ENCODE measurements around the gene AKT3.

The AKT3 gene

DNA sequence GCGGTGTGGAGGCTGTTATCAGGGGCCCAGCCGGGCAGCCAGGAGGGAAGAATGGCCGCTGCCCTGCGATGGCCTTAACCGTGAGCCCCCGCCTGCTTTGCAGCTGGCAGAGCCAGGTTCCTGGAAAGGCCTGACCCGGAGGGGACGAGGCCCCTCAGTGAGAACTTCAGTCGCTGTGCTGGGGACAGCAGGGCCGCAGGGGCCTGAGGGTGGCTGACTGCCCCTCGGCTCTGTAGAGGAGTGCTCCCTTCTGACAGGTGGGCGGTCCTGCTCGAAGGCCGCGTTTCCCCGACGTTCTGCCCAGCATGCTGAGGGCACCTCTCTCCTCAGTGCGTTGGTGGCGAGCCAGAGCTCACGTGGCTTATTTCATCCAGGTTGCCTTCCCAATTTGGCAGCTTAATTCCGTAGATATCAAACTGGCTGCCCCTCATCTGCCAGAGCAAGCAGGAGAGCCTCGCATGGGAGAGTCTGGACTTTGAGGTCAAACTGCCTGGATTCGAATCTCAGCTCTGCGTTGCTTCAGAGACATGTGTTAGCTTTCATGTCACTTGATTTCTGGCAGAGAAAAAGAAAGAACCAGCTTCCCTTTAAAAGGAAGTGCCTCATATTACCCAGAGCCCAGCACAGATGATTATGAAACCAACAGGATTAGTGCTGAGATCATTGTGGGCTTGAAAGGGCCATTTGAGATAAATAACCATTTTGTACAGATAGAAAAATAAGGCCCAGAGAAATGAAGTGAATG lies 354.4 kb downstream of the AKT3 start:
- CTCF ChIA-PET, result interaction anchor here (0.9 to 1.3 kb wide), 2 partner anchors 10 kb away, joined by 3 to 5 read pairs; no protein-coding TSS in a partner anchor

DNA sequence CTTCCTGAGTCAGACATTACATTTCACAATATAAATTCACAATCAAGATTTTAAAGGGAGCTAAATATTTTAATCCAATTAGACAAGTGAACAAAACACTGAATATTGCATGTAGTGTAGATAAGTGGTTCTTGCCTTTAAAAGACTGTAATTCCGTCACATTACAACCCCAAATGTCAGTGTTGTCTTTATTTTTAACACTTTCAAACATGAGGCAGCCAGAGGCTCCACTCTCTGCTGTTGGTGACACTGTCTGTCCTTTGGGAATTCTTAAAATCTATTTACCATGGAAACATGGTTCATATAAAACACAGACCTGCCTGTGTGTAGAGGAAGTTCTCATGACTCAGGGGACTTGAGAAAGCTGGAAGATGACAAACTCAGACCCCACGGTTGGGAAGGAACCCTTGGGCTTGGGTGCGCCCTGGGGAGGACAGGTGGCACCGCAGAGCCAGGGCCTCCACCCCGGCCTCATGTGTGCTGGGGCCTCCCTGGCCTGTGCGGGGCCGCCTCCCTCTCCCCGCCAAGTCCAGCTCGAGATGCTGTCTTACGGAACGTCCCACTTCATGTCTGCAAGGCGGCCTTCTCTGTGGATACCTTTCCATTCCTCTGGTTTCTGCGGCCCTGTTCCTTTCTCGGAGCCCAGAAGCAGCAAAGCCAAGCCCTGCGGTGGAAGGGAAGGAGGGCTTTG lies 355.2 kb downstream of the AKT3 start:
- TF ChIP-seq, protein P1, sequence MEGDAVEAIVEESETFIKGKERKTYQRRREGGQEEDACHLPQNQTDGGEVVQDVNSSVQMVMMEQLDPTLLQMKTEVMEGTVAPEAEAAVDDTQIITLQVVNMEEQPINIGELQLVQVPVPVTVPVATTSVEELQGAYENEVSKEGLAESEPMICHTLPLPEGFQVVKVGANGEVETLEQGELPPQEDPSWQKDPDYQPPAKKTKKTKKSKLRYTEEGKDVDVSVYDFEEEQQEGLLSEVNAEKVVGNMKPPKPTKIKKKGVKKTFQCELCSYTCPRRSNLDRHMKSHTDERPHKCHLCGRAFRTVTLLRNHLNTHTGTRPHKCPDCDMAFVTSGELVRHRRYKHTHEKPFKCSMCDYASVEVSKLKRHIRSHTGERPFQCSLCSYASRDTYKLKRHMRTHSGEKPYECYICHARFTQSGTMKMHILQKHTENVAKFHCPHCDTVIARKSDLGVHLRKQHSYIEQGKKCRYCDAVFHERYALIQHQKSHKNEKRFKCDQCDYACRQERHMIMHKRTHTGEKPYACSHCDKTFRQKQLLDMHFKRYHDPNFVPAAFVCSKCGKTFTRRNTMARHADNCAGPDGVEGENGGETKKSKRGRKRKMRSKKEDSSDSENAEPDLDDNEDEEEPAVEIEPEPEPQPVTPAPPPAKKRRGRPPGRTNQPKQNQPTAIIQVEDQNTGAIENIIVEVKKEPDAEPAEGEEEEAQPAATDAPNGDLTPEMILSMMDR (IDR thresholded peaks at IDR 0.05; ENCODE audit: insufficient read depth, low read length, missing control alignments), result no peak
- CTCF ChIA-PET, result interaction anchor here (1.2 to 1.3 kb wide), 2 partner anchors 10 to 16 kb away, joined by 3 read pairs; no protein-coding TSS in a partner anchor
- H3K4me3 ChIP-seq (ENCODE audit: low read depth, low read length), result no peak overlapping the region
- DNase-seq (ENCODE audit: low read depth, low spot score), result no peak
- POLR2A ChIA-PET, result no interaction called here

More for the DNA sequence above, 354.4 kb downstream of the AKT3 start:
- POLR2A ChIA-PET, result interaction anchor here (0.6 kb wide), 1 partner anchor 8 kb away, joined by 3 read pairs; no protein-coding TSS in a partner anchor
- H3K4me3 ChIP-seq (ENCODE audit: low read depth, low read length), result no peak overlapping the region
- TF ChIP-seq, protein P1 (IDR thresholded peaks at IDR 0.05; ENCODE audit: insufficient read depth, low read length, missing control alignments), result no peak
- no peak for DNase-seq (ENCODE audit: low read depth, low spot score)

DNA sequence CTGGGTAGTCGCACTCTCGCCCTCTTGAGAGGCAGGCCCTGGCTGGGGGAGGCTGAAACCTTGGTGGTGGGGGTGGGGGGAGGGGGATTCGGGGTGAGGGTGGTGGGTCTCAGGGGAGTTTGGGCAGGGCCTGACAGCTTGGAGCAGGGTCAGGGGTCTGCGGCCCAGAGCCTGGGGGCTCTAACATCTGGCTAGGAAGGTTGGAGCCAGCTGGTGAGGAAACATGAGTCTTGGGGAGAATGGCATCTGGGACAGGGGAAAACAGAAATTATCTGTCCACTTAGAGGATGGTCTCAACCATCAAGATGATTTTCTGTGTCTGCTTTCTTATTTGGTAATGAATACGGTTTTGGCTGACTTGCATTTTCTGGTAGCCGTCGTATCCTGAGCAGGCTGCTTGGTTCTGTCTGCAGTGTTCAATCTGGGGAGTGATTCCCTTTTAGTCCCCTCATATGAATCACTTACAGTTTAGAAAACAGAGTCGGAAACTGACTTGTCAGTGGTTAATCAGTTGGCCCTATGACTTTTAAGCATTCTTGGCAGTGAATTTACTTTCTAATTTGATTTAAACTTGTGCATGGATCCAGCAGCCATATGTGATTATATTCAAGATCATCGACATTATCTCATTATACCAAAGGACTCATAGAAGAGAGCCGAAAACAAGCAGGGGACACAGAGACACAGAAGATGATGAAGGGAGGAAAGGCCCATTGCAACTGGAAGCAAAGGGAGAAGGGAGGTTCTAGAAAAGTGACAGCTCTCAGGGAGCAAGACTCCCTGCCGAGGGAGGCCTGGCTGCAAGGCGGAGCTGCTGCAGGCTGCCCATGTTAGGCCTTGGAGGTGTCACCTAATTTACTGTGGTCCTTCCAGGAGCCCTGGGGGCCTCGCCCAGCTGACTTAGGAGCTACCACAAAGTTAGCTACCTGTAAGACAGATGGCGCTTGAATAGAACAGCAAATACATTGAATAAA lies 356.6 kb downstream of the AKT3 start:
- CTCF ChIA-PET, result interaction anchor here (1.2 to 1.4 kb wide), 2 partner anchors 17 kb away, joined by 3 read pairs; no protein-coding TSS in a partner anchor
- H3K4me3 ChIP-seq (ENCODE audit: low read depth, low read length), result no peak overlapping the region
- TF ChIP-seq, protein P1 (IDR thresholded peaks at IDR 0.05; ENCODE audit: insufficient read depth, low read length, missing control alignments), result no peak
- POLR2A ChIA-PET, result no interaction called here
- no peak for DNase-seq (ENCODE audit: low read depth, low spot score)

DNA sequence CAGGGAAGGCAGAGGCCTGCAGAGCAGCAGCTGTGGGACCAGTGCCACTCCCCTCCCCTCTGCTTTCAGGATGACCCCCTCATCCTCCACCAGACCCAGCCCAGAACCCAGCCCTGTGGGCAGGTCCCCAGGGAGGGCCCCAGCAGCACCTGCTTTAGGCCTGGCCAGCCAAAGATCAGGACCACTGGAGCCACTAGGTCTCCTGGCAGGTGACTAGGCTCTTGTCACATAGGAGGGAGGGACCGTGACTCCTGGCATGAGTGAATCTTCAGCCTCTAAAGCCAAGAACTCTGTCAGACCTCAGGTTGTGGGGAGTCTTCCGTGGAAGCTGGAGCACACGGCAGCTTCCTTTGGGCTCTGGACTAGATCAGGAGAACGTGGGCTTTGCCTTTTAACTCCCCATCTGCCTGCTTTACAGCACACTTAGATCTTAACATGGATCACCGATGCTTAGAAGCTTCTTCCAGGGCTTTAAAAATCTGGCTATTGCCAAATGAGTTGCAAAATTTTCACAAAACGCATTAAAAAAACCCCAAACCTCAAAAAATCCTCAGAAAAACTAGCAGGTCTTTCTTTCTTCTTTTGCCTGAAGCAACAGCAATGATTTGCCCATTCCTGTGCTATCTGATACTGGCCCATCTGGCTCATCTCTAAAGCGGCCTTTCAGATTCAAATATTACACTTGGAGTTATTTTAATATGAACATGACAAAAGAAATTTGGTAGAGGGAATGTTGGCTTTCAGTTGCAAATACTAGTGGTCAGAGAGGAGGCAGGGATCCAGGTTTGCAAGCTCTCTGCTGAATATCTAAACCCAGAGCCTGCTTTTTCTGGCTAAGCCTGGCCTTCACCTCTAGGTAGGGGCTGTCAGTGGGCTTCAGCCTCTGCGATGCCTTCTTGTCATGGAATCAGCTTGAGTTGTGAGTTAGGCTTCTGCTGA lies 359.0 kb downstream of the AKT3 start:
- POLR2A ChIA-PET, result no interaction called here
- TF ChIP-seq, protein P1 (IDR thresholded peaks at IDR 0.05; ENCODE audit: insufficient read depth, low read length, missing control alignments), result no peak
- peak; percentile 45 for DNase-seq (ENCODE audit: low read depth, low spot score)
- no peak overlapping the region for H3K4me3 ChIP-seq (ENCODE audit: low read depth, low read length)
- CTCF ChIA-PET, result interaction anchor here (1.3 kb wide), 1 partner anchor 15 kb away, joined by 4 read pairs; no protein-coding TSS in a partner anchor

DNA sequence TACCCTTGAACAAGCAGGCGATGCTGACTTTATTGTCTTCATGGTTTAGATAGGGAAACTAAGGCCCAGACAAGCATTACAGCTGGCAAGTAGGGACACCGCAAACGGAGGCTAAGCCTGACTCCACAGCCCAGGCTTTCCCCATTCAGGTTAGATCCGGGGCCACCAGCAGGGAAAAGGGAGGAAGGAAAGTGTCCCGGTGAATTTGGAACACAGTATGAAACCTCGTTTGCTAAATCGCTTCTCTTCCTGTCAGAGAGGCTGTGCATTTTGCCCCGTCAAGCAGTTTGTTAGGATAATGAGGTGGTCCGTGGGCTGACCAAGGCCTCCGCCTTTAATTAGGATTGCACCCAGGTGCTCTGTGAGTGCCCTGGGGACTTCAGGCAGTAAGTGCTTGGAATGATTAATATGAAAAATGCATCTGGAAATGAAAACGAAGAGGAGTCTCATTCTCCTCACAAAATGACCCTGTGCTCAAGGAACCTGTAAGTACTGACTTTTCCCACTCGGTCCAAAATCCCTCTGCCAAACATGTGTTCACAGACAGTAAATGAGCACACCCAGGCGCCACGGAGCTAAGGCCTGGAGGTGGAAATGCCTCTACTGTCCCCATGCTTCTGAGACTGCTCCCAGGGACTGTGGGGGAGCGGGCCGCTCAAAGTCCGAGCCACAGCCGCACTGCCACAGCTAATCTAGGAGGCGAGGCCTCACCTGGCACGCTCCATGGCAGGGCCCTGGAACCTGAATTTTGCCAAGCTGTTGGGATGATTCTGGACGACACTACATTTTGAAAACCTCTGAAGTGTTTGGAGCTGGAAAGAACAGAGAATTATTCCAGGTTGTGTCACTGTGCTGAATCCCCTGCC lies 360.1 kb downstream of the AKT3 start:
- H3K4me3 ChIP-seq (ENCODE audit: low read depth, low read length), result no peak overlapping the region
- TF ChIP-seq, protein P1 (IDR thresholded peaks at IDR 0.05; ENCODE audit: insufficient read depth, low read length, missing control alignments), result no peak
- CTCF ChIA-PET, result no interaction called here
- DNase-seq (ENCODE audit: low read depth, low spot score), result no peak
- POLR2A ChIA-PET, result interaction anchor here (0.6 kb wide), 1 partner anchor 11 kb away, joined by 3 read pairs; no protein-coding TSS in a partner anchor

Measured in AG04449 (cell line).